GM18517 (cell line): ENCODE data around the gene ABCE1.

Source experiments
- ATAC-seq: cut with Tn5 transposase; IDR thresholded peaks from one replicate; pipeline ENCODE4 v1.9.1; 2021; ENCODE audit warnings: mild to moderate bottlenecking, moderate library complexity; ENCODE audit not compliant: unreplicated experiment

The ABCE1 gene

GRCh38 chr4:145176641-145177432 is 78.7 kb downstream of the ABCE1 start:
- no peak for ATAC-seq

- ATAC-seq = no peak
These were observed 79.4 kb downstream of the ABCE1 start for GRCh38 chr4:145177511-145177905.

GRCh38 chr4:145177906-145178538 is 79.9 kb downstream of the ABCE1 start:
- ATAC-seq = no peak

GRCh38 chr4:145178740-145179280 is 80.7 kb downstream of the ABCE1 start:
- ATAC-seq = no peak
